GM19035 (cell line): ENCODE measurements around the gene PHTF2.
"Not testable (repeated sequence)": the region's sequence is repeated elsewhere in the genome, so short reads cannot be mapped to it uniquely, and the experiment has no call there.

Source experiments
- ATAC-seq: cut with Tn5 transposase; IDR thresholded peaks from one replicate; pipeline ENCODE4 v1.9.1; 2021; ENCODE audit not compliant: unreplicated experiment

Gene PHTF2

DNA sequence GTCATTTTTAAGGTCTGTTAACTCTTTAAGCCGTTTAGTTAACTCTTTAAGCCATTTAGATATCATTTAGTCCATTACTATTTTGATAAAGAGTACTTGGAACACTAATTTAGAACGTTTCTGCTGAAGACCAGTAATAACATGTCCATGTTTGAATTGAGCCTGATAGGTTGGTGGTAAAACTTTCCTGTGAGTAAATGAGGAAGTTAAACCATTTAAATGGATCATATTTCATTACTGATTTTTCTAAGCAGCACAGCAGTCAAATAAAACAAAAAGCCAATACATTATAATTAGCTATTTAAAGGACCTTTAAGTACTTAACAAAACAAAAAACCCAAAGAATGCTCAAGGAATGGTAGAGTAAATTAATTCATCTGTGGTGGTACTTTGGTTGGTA lies 29.4 kb downstream of the PHTF2 start:
- no peak for ATAC-seq

DNA sequence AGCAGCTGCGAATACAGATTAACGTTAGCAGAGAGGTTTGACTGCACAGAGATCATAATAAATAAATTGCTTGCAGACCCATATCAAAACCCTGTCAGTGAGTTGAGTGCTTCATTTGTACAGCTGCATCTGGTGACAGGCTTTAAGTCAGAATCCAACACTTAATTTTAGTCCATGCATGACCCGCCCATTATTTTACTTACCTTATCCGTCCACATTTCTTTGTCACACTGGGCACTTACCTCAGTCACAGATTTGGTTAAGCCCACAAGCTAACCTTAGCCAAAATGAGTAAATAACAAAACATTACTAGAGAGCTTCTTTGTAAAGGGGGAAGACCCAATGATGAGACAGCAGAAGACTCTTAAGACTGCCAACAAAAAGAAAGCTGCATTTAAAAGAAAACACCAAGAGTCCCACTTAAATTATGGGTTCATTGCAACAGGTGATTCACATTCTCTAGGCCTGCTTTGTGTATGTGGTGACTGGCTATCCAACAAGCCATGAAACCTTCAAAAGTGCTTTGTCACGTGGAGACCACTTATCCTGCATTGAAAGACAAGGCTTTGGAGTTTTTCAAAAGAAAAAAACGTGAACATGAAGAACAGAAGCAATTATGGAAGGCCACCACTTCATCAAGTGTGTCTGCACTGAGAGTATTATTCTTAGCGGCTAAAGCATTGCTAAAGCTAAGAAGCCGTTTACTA lies 32.2 kb downstream of the PHTF2 start:
- ATAC-seq, result no peak

DNA sequence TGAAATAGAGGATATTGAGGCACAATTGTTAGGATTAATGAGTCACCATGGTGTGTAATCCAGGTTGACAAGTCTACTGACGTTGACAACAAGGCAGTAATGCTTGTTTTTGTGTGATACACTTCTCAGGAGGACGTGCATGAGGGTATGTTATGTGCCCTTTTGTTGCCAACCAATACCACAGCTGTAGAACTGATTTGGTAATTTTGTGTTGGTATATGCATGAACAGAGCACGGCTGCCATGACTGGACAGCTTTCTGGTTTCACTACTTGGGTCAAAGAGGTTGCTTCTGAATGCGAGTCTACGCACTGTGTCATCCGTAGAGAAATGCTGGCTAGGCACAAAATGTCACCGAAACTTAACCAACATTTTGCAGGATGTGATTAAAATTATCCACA lies 32.9 kb downstream of the PHTF2 start:
- ATAC-seq, result no peak

DNA sequence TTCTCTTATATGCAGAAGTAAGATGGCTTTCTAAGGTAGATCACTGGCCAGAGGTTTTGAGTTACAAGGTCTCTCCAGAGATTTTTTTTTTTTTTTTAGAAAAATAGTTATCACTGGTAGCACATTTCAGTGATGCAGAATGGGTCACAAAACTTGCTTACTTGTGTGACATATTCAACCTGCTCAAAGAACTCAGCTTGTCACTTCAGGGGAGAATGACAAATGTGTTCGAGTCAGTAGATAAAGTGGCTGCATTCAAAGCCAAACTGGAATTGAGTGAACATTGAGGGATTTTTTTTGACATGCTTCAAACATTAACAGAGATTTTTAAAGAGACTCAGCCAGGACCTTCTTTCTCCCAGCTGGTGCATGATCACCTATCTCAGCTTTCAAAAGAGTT lies 33.4 kb downstream of the PHTF2 start:
- ATAC-seq, result no peak

DNA sequence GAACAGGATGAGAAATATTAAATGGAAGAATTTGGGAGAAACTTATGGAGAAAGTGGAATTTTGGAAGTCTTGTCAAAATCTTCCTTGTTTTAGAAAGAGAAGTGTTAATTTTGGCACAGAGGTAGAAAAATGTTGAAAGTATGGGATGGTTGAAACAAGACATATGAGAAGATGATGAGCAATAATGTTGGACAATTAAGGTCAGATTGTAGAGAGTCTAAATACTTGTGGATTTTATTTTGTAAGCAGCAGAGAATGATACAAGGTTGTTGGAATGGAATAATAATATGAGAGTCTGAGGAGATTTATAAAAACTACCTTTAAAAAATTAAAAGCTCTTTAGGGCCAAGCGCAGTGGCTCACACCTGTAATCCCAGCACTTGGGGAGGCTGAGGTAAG lies 34.6 kb downstream of the PHTF2 start:
- ATAC-seq, result no peak

DNA sequence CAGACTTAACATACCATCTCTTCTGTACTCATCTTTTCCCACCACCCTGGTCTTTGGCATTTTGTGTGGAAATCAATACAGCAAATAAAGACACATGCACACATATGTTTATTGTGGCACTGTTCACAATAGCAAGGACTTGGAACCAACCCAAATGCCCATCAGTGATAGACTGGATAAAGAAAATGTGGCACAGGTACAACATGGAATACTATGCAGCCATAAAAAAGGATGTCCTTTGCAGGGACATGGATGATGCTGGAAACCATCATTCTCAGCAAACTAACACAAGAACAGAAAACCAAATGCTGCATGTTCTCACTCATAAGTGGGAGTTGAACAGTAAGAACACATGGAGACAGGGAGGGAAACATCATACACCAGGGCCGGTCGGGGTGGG lies 37.9 kb downstream of the PHTF2 start:
- not testable (repeated sequence) for ATAC-seq

DNA sequence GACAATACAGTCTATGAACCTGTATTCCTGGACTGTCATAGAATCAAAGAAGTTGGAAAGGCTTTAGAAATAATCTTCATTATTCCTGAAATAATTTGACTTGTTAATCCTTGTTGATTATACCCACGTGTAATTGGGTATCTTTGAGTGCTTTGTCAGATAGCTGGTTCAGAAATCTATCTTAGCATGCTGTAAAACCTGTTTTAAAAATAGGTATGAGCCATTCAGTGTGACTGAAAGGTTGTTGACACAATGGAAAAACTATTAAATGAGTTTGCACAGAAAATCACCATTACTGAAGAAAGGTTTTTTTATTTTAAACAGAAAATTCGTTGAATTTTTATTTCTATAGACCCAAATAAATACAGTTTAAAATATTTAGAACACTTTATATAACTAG lies 38.7 kb downstream of the PHTF2 start:
- no peak for ATAC-seq

DNA sequence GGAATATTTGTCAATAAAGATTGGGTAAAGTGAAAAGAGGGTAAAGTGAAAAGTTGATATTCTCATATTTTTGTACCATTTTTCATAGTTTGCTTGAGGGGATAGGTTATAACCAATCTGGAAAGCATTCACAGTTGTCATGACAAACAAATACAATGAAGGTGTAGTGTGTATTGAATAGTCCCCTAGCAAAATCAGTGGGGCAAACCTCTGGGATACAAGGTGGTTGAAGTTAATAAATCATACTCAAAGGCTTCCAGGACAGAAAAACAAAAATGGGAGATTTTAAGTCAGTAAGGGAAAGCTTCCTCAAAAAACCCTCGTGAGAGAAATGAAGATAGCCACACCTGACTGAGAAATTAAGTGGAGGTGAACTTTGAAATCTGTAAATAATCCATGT lies 39.4 kb downstream of the PHTF2 start:
- no peak for ATAC-seq

DNA sequence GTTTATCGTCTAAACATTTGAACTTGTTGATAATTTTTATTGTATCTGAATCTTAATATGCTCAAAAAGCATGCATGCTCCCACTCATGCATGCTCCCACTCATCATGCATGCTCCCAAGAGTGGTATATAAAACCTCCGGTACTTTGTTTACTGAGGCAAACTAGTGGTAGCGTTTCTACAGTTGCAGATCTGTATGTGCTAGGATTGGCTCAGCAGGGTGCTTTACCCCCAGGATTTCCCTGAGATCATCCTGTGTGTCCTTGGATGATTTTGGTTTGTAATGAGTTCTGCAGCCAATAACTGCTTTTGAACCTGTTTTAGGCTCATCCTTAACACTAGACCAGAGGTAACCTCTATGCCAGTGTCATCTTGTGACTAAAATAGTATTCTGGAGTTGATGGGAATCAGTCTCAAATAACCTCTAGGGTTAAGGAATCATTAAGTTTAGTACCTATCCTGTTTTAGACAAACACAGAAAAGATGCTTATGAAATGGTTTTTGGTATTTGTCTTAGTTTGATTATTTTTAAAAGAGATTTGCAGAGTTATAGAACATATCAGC lies 40.4 kb downstream of the PHTF2 start:
- ATAC-seq, result no peak

DNA sequence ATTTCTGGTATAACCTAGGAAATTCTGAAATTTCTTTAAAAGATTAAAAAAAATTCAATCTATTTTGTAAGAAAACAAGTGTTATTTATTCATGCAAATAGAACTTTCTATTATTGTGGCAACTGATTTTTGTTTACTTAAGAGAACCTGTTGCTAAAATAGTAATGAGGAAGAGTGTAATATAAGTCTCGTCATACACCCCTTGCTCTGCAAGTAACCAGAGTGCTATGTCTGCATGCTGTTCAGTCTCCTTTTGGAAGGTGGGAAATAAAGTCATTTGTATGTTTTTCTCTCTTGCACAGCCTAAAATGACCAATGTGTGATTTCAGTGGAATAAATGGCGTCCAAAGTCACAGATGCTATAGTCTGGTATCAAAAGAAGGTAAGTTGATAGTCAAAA lies 41.3 kb downstream of the PHTF2 start:
- ATAC-seq, result no peak

DNA sequence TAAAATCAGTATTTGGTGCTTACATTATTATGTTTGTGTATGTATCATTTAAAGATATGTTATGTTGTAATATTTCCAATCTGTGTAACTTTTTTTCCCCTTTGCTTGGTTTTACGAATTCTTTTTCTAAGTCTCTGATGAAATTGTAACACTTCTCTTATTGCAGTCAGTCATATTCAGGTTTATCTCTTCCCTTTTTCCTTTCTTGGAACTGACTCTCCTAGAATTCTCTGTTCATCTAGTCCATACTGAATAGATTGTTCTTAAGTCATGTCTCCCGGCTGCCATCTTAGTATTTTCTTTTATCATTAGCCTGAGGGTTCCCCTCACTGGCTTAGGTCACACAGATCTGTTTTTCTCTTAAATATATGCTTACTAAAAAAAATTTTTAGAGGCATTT lies 44.6 kb downstream of the PHTF2 start:
- no peak for ATAC-seq

DNA sequence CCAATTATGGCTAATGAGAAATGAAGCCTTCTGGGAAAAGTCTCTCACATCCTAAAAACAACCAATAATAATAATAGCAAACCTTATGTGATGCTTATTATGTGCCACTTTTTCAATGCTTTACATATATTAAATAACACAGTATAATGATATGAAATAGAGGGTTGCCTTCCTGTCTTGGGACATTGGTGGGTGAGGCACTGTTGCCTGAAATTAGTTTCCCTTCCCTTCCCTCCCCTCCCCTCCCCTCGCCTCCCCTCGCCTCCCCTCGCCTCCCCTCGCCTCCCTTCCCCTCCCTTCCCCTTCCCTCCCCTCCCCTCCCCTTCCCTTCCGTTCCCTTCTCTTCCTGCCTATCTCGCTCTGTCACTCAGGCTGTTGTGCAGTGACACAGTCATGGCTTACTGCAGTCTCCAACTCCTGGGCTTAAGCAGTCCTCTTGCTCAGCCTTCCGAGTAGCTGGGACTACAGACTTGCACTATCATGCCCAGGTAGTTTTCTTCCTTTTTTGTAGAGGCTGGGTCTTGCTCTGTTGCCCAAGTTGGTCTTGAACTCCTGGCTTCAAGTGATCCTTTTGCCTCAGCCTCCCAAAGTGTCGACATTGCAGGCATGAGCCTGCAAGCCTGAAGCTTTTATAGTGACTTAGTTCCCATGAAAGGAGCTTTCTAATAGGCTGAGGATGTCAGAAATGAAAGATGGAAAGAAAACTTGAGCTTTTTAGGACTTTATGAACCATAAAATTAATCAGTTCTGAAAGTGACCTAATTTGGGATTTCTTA lies 47.9 kb downstream of the PHTF2 start:
- no peak for ATAC-seq

DNA sequence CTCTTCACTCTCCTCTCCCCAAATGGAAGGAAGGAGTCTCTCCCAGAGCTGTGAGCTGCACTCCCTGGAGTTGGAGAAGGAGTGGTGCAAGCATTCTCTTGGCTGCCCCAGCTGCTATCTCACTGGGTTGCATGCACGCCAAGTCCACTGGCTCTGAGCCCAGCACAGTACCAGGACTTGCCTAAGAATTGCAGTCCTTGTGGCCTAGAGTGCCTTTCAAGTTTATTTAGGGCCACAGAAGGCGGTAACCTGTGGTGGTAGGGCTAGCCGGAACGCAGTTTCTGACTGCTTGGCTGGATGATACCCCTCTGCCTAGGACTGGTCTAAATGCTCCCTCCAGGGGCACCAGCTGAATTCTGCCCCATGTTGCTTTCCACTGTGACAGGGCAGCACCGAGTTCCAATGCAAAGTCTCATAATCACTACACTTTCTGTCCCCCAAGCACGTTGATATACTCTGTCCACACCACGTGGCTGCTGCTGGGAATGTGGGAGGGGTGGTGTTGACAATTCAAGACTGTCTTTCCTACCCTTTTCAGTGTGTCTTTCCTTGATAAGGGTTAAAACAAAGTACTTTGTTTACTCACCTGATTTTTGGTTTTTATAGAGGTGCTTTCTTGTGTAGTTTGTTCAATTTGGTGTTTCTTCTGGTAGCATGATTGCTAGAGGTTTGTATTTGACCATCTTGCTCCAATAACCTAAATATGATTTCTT lies 57.0 kb downstream of the PHTF2 start:
- ATAC-seq, result no peak

DNA sequence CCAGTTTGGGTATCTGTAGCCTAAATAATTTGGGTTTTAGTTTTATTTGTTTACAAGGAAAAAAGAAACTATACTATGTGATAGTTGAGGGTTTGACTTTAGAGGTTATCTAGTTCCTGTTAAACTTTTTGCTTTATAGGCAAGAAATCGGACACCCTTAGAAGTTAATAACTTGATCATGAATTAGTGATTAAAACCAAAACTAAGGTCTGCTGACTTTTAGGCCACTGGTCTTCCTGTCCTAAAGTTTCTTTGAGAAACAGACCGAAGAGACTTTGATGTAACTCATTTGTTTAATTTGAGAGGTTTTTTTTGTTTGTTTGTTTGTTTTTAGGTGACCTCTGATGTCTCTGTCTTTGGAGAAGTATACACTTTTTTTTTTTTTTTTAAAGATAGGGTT lies 59.7 kb downstream of the PHTF2 start:
- ATAC-seq, result peak; percentile 51

DNA sequence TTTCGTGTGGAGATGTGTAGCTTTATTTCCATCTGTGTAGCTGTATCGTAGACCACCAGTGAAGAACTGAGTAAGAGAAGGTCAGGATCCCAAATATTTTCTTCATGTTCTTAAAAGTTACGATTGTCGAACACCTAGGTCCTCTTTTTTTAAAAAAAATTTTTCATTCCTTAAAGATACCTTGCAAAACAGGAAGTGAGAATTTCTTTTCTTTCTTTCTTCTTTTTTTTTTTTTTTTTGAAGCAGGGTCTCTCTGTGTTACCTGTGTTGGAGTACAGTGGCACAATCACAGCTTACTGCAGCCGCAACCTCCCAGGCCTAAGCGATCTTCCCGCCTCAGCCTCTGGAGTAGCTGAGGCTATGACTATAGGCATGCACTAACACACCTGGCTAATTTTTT lies 60.8 kb downstream of the PHTF2 start:
- no peak for ATAC-seq

DNA sequence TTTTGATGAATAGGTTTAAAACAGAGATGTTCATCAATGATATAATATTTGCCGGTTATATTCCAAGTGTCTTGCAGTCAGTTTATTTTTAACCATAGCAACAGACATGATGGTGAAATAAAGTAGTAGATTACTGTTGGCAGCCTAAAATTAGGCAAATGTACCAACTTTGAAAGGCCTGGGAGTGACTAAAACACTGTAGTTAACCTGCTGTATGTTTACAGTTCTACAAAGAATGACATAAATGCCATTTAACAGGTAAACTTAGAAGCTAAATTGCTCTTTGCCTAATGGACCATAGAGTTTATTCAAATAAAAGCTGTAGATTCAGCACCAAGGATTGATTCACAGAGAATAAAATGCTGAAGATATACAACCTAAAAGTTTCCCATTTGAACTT lies 64.1 kb downstream of the PHTF2 start:
- ATAC-seq, result no peak

DNA sequence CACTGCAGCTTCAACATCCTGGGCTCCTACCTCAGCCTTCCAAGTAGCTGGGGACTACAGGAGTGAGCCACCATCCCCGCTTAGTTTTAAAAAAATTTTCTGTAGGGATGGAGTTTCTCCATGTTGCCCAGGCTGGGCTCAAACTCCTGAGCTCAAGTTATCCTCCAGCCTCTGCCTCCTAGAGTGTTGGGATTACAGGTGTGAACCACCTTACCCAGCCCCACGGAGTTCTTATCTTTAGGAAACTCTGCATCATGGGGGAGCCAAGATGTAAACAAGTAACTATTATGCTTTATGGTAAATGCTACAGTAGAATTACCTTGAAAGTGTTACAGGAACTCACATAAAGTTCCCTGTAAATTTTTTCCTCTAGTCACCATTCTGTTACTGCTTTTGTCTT lies 65.3 kb downstream of the PHTF2 start:
- ATAC-seq, result no peak

DNA sequence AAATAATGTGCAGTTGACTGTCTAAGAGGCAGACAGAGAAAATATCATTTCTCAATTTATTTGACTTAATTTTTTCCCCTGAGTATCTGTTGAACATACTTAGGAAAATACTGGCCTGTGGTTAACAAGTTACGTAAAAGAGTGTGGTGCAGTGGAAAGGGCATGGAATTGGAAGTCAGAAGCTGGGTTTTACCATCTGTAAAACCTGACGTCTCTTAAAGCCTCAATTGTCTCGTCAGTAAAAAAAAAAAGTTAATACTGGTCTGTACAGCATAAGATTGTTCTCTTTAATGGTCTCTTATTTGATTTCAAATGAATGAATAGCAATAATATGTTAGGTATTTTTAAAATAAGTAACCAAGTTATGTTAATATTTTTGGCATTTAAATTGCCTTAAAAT lies 67.8 kb downstream of the PHTF2 start:
- no peak for ATAC-seq

DNA sequence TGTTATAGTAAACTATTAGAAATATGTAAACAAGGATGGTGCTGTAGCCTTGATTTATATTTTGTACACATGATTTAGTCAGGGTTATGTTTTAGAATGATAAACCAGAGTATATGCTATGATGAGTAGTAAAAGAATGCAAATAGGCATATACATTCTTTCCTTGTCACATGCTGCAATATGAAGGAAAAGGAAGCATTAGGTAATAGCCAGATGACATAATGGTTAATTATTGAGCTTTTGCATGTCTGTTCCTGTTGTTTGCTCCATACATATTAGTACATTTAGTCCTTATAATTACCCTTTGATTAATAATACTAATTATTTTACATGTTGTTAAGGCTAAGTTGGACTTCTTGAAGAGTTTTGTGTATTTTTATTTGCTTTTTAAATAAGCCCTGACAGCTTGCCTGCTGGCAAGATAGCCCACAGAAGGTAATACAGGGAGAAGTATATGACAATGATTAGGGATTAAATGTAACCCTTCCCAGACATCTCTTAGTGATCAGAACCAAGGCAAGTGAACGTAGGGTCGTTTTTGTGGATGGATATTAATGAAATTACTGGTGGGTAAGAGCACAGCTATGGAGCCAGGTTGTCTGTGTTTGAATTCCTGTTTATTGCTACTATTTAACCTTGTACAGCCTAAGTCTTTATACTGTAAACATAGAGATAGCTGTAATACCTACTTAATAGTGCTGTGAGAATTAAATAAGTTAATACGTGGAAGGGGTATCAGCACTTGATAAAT lies 68.4 kb downstream of the PHTF2 start:
- ATAC-seq, result no peak

DNA sequence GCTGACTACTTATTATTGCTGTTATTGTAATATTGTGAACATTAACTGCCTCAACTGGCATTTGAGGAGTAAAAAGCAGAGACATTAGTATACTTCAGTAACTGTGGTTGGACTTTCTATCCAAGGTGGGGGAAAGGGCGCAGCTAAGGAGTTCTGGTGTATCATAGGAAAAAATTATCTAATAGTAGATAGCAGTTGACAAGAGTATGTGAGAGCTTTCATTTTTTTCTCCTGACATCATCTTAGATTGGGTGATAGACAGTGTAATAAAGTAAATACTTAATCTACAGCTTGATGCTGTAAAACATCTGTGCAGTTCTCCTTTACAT lies 68.9 kb downstream of the PHTF2 start:
- ATAC-seq, result no peak

DNA sequence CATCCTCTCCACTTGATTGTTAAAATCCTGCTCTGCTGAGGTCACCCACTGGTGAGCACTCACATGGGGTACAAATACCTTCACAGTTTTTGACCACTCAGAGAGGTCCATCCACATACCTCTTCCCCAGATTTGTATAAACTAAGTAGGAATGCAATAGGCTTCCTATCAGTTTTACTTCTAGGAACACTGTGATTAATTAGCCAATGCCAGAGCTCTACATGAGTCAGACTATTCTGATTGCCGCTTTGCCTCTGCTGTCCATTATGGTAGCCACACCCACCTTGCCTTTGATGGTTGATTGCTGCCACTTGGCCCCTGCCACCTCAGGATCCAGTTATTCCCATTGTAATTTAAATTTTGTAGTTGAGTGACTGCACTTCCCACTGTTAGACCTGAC lies 73.7 kb downstream of the PHTF2 start:
- not testable (repeated sequence) for ATAC-seq
